GM19468 (cell line): ENCODE results near the gene FLT3.
A peak's percentile ranks its signal among the peaks of the same experiment; 100 is the strongest.
"Not testable (repeated sequence)": the region's sequence is repeated elsewhere in the genome, so short reads cannot be mapped to it uniquely, and the experiment has no call there.

Experiments used
- ATAC-seq: cut with Tn5 transposase; IDR thresholded peaks from one replicate; pipeline ENCODE4 v1.9.1; 2021; ENCODE audit warnings: mild to moderate bottlenecking, moderate library complexity, moderate number of reproducible peaks; ENCODE audit not compliant: unreplicated experiment; ENCODE audit errors: extremely low read depth

The FLT3 gene

DNA sequence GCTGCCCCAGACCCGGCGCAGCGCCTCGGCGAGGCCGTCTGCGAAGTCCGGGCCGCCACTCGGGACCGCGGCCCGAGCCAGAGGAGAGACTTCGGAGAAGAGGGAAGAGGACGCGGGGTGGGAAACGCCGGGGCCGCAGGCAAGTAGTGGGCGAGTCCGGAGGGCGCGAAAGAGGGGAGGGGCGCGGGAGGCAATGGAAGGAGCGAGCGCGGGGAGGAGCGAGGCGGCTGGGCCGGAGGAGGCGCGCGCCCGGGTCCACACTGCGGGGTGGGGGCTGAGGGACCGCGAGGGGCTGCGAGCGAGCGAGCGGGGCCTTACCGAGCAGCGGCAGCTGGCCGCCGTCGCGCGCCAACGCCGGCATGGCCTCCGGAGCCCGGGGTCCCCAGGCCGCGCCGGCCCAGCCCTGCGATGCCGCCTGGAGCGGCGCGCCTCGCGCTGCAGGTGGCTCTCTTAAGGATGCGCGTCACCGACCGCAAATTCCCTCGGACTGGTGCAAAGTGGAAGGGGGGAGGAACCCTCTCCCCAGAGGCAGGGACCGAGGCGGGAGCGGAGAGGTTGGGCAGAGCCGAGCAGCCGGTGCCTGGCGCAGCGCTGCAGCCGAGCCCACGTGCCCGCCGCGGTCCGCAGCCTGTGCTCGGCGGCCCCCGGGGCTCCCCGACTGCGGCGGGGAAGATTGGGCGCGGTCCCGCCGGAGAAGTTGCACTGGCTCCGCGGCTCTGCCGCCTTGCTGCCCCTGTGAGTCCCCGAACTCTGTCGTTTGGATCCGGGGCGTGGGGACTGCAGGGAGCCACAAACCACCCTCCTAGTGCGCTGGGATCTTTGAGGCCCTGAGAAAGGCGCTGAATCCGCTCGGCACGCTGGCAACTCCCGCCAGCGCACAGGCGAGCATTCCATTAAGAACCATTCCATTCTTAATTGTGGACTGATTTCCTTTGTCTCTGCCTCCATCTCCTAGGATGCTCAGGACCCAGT is at the start of gene FLT3:
TSS of gene FLT3 (minus strand) at position 427 of the 972 bp plus-strand sequence. CDS start at position 361, 66 bp downstream.
- ATAC-seq = no peak

DNA sequence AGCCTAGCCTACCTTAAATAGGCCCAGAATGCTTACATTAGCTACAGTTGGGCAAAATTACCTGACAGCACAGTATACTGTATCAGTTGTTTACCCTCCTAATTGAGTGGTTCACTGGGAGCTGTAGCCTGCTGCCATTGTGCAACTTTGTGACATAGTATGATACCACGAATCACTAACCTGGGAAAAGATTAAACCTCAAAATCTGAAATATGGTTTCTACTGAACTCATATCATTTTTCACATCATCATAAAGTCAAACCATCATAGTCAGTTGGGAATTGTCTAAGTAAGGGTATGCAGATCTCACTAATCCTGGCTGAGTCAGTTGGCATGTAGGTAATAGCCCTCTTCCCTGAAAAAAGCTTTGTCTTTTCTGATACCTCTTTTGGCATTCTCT is 47.1 kb upstream of the FLT3 start:
- no peak for ATAC-seq

DNA sequence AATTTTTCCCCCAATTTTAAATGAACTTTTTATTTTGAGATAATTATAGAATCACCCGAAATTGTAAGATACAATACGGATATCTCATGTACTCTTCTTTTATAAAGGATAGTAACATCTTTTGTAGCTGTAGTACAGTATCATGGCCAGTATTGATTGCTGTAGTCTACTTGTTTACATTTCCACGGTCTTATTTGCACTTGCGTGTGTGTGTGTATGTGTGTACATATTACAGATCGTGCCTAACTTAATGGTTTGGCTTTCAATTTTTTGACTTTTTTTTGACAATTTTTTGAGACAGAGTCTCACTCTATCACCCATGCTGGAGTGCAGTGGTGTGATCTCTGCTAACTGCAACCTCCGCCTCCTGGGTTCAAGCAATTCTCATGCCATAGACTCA is 44.7 kb upstream of the FLT3 start:
- ATAC-seq = no peak

DNA sequence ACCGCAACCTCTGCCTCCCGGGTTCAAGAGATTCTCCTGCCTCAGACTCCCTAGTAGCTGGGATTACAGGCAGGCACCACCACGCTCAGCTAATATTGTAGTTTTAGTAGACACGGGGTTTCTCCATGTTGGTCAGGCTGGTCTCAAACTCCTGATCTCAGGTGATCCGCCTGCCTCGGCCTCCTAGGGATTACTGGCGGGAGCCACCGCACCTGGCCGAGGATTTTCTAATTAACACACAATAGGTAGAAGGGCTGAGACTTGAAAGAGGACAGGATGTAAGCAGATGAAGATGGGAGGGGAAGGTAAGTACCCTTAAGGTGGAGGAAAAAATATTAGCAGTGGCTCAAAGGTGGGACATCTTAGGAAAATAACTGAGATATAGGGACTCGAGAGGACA is 41.2 kb upstream of the FLT3 start:
- ATAC-seq = not testable (repeated sequence)

DNA sequence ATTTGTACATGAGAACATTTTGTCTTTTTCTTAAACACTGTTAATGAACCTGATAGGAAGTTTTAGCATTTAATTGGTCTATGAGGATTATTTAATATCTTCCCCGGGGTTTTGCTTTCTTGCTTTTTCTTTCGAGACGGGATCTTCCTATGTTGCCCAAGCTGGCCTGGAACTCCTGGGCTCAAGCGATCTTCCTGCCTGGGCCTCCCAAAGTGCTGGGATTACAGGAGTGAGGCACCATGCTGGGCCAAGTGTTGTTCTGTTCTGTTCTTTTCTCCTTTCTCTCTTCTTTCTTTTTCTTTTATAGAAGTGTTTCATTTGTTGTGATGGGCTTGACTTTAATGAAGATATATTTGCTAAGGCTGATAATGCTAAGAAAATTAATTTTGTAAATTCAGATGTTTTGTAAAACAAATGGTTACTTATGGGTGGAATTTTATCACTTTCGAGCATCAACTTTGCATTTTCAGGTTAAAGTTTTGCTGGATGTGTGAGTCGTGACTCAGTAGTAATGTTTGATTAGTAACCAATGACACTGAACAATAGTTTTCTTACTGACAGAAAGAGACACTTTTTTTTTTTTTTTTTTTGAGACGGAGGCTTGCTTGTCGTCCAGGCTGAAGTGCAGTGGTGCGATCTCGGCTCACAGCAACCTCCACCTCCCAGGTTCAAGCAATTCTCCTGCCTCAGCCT is 40.2 kb upstream of the FLT3 start:
- no peak for ATAC-seq

DNA sequence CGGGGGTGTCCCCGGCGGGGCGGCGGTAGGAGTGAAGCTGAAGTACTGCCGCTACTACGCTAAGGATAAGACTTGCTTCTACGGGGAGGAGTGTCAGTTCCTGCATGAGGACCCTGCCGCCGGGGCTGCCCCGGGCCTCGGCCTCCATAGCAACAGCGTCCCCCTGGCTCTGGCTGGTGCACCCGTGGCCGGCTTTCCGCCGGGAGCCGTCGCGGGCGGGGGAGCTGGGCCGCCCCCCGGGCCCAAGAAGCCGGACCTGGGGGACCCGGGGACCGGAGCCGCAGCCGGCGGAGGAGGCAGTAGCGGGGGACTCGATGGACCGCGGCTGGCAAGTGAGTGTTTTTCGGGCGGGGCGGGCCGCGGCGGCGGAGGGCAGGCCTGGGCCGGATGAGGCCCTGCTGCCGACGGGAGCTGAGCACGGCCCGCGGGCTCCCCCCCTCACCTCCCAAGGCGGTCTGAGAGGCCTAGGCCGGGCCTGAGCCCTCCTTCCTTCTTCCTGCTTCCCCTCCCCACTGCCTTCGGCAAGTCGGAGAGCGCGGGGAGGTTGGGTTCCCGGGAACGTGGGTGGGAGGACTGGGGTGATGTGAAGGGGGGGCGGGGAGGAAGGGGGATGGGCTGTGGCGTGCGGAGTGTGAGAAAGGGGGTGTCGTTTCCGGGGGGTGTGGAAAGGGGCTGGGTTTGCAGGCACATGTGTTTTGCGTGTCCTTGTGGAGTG is 38.5 kb upstream of the FLT3 start:
- ATAC-seq = peak; percentile 24

DNA sequence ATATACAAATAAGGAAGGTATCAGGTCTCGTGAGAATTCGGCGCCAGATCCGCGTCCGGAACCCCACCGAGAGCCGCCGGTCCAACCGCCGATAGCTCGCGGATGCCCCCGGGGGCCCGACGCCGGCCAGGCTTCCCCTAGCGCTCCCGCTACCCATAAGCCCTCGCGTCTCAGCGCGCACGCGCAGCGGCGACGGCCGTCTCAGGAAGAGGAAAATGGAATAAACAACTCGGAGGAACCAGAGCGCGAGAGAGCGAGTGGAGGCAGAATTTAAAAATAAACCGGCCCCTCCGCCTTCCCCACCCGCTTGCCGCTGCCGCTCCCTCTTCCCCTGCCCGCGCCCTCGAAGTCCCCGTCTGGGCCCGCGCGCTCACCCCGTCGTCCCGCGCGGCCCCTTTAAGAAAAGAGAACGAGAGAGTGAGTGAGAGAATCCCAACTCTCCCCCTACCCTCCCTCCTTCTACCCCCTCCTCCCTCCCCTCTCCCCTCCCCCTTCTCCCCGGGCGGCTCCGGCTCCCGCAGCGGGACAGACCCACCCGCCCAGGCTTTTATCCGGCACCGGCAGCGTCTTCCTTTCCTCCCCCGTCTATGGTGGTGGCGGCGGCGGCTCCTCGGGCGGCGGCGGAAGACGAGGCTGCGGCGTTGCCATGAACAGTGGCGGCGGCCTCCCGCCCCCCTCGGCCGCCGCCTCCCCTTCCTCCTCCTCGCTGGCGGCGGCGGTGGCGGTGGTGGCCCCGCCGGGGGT is 37.8 kb upstream of the FLT3 start, which contains the start of gene PAN3:
TSS of gene PAN3 (plus strand) at position 534 of the 744 bp plus-strand sequence. CDS start at position 647, 113 bp downstream.
- ATAC-seq = peak; percentile 37

DNA sequence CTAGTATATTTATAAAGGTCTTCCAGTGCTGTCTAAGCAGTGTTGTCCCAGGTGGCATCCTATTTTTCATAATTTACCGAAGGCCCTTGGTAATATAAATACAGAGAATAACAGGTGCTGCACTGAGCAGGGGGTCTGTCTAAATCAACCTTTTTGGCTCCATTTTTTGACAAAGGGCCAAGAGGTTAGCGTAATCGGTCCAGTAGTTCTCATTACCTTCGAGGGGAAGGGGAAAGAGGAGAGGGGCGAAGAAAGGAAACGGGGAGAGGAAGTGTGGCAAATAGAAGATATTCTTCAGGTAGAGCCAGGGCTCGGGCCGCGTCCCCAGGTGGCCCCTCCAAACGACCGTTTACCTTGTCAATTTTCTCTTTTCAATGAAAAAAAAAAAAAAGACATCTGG is 37.2 kb upstream of the FLT3 start:
- no peak for ATAC-seq

DNA sequence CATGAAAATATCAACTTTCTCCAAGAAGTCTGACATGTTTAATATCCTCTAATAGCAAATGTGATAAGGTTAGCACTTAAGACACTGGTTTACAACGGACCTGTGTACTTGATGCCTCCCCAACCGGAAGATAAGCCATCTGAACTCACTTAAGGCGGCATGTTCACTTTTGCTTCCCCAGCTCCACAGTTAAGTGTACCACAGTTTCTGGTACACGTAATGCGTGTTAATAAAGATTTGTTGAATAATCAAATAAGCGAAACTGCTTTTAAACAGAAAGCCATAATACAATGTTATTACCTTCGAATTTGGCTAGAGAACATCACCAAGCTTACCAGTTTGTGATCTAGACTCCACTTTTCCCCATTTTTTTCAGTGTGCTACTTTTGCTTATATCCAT is 36.5 kb upstream of the FLT3 start:
- ATAC-seq = no peak

DNA sequence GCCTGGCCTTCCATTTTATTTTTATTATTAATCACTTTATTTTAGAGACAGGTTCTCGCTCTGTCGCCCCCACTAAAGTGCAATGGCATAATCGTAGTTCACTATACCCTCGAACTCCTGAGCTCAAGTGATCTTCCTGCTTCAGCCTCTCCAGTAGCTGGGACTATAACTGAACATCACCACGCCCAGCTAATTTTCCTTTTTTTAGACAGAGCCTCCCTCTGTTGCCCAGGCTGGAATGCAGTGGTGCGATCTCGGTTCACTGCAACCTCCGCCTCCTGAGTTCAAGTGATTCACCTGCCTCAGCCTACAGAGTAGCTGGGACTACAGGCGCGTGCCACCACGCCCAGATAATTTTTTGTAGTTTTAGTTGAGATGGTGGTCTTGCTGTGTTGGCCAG is 31.3 kb upstream of the FLT3 start:
- ATAC-seq = no peak

DNA sequence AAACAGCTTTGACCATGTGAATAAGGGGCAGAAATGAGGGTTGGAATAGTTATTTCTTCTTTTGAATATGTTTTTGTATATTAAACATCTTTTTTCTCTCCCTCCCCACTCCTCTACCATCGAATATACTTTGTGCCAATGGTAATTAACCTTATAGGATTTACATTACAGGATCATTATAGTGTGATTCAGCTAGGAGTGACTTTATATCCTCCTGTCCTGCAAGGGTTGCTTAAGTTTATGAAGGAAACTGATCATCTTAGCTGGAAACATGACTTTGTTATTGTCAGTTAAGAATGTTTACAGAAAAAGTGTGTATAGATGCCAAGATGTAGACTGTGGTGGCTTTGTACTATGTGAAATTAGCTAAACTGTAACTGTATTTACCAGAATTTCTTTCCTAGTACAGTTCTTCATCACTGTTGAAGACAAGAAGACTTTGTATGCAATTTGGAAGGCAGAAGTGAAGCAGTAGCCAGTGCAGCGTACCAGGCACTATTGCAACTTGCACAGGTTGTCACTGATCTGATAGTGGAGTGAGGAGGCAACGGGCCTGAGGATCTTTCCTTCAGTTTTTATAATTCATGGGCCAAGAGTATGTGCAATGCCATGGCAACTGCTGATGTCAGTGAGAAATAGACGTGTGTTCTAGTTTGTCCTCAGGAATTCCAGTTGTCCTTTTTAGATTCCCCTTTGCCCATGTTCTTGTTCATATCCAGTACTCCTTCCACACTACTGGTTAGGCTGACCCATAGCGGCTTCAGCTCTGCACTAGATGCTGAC is 29.7 kb upstream of the FLT3 start:
- ATAC-seq = no peak

DNA sequence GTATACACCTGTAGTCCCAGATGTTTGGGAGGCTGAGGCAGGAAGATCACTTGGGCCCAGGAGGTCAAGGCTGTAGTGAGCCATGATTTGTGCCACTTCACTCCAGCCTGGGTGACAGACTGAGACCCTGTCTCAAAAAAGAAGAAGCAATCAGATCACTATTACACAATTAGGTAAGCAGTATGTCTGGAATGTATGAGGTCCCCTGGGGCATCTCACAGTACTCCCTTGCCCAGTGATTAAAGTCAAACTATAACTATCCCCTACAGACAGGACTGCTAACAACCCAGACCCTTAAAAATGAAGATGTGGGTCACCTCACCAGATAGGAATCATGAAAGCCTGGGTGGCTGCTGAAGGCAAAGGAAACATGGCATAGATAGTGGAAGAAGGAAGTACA is 28.6 kb upstream of the FLT3 start:
- no peak for ATAC-seq

DNA sequence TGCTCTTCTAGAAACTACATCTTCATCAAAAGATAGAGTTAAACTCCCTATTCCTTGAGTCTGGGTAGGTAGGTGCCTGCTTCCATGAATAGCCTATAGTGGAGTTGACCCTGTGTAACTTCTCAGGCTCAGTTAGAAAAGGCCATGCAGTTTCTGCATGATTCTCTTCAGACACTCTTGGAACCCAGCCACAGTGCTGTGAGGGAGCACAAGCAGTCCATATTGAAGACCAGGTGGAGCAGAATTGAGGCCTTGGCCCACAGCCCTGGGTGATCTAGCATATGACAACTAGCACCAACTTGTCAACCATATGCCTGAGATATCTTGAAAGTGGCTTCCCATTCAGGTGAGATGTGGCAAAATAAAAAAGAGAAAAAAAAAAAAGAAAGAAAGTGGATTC is 27.7 kb upstream of the FLT3 start:
- ATAC-seq = no peak

DNA sequence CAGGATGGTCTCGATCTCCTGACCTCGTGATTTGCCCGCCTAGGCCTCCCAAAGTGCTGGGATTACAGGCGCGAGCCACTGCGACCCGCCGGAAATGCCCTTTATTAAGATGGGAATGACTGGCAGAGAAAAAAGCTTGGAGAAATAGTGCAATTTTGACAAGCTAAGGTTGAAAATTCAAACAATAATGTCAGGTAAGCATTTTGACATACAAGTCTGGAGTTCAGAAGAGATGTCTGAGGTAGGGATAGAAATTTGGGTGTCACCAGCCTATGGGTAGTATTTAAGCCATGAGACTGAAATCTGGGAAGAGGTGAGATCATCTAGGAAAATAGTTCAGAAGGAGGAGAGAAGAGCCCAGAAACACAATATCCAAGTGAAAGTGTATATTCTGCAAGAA is 20.8 kb upstream of the FLT3 start:
- no peak for ATAC-seq

DNA sequence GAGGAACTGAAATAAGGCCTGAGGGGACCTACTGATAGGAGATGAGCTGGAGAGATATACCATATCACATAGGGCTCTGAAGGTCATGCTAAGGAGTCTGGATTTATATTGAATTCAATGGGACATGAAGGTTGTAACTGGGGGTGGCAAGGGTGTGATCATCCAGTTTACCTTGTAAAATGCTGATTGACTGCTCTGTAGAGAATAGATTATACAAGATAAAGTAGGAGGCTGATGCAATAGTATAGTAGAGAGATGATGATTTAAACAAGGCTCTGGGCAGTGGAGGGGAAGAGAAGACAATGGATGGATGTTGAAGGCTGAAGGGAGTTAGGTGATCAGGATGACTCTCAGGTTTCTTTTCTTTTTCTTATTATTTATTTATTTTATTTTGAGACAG is 19.9 kb upstream of the FLT3 start:
- no peak for ATAC-seq

DNA sequence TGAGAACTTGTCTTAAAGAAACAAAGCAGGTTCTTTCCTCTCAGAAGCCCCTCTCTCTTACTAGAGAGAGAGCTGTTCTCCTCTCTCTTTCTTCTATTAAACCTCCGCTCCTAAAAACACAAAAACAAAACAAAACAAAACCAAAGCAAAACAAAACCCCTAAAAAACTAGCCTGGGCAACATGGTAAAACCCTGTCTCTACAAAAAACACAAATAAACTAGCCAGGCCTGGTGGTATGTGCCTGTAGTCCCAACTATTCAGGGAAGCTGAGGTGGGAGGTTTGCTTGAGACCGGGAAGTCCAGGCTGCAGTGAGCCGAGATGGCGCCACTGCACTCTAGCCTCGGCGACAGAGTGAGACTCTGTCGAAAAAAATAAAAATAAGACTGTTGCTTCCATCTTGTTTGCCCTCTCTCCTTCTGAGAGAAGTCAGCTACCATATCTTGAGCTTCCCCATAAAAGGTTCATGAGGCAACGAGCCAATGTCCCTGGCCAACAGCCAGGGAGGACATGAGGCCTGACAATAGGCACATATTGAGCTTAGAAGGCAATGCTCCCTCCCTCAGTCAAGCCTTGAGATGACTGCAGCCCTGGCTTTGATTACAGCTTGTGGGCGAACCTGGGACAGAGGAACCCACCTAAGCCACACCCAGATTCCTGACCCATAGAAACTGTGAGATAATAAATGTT is 17.5 kb upstream of the FLT3 start:
- ATAC-seq = no peak

DNA sequence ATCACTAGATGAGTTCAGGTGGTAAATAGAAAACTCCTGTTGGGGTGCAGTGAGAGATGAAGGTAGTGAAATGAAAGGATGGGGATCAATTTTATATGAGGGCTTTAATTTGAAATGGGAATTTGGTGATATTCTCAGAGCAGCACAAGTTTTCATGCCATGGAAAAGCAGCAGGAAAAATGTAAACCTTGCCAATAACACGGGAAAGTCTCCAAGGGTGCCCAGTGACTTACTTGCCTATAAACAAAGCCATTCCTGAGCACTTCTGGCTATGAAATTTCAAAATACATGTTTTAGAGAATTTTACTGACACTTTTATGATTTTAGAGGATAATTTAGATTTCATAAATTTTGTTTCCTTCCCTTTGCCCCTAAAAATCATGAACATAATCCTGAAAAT is 16.4 kb upstream of the FLT3 start:
- ATAC-seq = no peak

DNA sequence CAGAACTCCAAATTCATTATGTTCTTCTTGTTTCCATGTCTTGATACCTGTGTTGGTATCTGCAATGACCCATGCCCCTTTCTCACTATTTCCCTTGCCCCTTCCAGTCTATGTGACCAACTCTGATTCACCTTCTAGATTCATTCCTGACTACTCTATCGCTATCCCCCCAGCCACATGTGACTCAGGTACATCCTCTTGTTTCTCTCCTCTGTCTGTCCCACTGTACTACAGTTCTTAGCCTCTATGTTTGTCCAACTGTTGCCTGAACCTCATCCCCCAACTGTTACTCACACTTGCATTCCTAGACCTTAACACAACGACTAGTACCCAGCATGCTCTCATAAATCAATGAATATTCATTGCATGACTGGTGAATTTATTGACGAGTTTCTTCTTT is 10.0 kb upstream of the FLT3 start:
- ATAC-seq = no peak

DNA sequence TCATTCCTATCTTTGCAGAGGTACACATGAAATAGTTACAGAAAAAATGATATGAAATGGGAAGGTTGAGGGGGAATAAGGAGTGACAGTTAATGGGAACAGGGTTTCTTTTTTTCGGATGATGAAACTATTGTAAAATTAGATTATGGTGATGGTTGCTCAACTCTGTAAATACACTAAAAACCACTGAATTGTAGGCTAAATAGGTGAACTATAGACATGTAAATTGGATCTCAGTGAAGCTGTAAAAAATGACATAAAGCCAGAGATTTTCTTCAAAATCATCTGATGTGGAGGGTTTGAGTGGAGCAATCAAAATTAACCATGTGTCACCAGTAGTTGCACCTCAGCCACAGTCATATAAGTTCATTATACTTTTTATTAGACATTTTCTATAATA is 6.6 kb upstream of the FLT3 start:
- no peak for ATAC-seq
